ENCODE measurements around the gene ZNF433.

Gene ZNF433

DNA sequence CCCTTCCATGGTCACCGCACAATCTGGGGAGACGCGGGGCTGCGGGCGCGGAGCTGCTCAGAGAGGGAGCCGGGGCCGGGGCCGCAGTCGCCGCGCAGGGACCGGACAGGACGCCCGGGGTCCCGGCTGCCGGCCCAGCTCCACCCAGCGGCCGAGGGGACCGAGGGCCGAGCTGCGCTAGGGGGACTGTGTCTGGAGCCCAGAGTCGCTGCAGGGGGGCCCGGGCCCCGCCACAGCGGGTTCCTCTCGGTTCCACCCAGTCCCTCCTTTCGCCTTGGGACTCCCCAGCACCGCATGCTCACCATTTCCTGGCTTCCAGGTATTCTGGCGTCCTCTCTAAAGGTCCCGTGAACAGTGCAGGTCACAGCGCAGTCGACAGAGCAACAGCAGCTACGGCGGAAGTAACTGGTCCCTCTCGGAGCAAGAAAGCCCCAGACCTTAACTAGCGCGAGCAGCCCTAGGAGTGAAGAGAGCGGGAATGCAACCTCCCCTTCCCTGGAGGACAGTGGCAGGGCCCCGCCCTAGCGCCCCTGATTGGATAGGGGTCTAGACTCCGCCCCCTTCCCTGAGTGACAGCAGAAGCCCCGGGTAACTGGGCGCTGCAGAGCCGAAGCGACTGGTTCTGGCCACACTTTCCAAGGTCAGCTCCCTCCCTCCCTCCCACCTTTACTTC lies 17.2 kb upstream of the ZNF433 start, which contains the start of gene ZNF878:
ZNF878 (minus strand) TSS at position 465 of the 673 bp plus-strand sequence; CDS start at position 305, 160 bp downstream.
- H3K9ac ChIP-seq (ENCODE audit: low read length), result peak within 1 kb of the TSS; percentile 72

DNA sequence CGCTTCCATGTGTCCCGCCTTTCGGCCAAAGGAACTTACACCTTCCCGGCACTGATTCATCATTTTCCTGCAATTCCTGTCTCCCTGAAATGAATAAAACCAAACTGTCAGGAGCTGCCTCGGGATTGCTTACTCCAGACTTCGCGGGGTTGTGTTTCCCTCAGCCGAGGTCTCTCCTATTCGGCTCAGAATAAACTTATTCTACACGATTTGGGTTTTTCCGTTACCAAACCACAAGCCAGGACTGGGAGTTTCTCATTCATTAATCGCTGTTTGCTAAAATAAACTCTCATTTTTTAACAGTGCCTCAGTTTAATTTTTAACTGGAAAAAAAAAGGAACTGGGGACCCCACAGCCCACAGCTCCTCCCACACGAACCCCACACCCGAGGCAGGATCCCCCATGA lies 16.6 kb upstream of the ZNF433 start:
- no peak overlapping the region for H2BK5ac ChIP-seq (ENCODE audit: low read depth, low read length, poor library complexity, severe bottlenecking)
- no peak overlapping the region for H2AK5ac ChIP-seq (ENCODE audit: low read length, severe bottlenecking)
- H3K9ac ChIP-seq (ENCODE audit: low read length), result peak overlapping the region; percentile 72
- no peak overlapping the region for H2BK120ac ChIP-seq (ENCODE audit: low read depth, low read length)
- H2BK15ac ChIP-seq (ENCODE audit: low read depth, poor library complexity, severe bottlenecking), result no peak overlapping the region
- H3K79me1 ChIP-seq (replicated peaks; ENCODE audit: low read length, poor library complexity, severe bottlenecking), result no peaks in the 10 kb centered on the region
- H3K4me2 ChIP-seq (ENCODE audit: low read length, poor library complexity, severe bottlenecking), result peak overlapping the region; percentile 93
- H3K36me3 ChIP-seq (ENCODE audit: control insufficient read depth in 1 of 2, insufficient read depth in 2 of 2, low read depth in 1 of 2, low read length in 2 of 2), result no peaks in the 10 kb centered on the region
- H3K18ac ChIP-seq (ENCODE audit: low read depth in 1 of 2, low read length in 2 of 2), result no peak overlapping the region
- peaks cover 2% of the 10 kb centered on the region for H3K4me1 ChIP-seq (ENCODE audit: control insufficient read depth, insufficient read depth, low read depth, low read length)
- DNase-seq, result peak; percentile 34
- WGBS, result 5% methylated on average over 14 of the region's 14 CpGs
- no peak overlapping the region for H4K91ac ChIP-seq (ENCODE audit: low read length)
- H3K14ac ChIP-seq (ENCODE audit: low read length in 2 of 2), result no peak overlapping the region
- no peak overlapping the region for H2AFZ ChIP-seq (ENCODE audit: low read depth, low read length)
- H2BK12ac ChIP-seq (ENCODE audit: low read length in 2 of 2), result no peak overlapping the region
- no peak overlapping the region for H3K4ac ChIP-seq (ENCODE audit: low read depth in 1 of 2, low read length in 2 of 2)
- peaks cover 3% of the 10 kb centered on the region for H3K9me3 ChIP-seq (ENCODE audit: control insufficient read depth, low read length)
- peak overlapping the region; percentile 48 to 82 for H3K4me3 ChIP-seq (ENCODE audit: insufficient read depth in 1 of 2, low read depth in 1 of 2, low read length in 2 of 2)
- no peak overlapping the region for H3K27ac ChIP-seq (ENCODE audit: low read length, poor library complexity, severe bottlenecking)
- no peak overlapping the region for H3K23ac ChIP-seq (ENCODE audit: low read length in 2 of 2)
- peaks cover 0 to 3% of the 10 kb centered on the region in 2 experiments for H3K27me3 ChIP-seq (ENCODE audit: control insufficient read depth in 1 of 2, insufficient read depth in 1 of 2, low read length in 2 of 2)
- no peak overlapping the region for H4K8ac ChIP-seq (ENCODE audit: low read length)

More for the DNA sequence above, 17.2 kb upstream of the ZNF433 start, which contains the start of gene ZNF878:
- Histone ChIP-seq H3K23ac (ENCODE audit: low read length in 2 of 2) (no peak within 1 kb of the TSS), H3K36me3 (ENCODE audit: control insufficient read depth in 1 of 2, insufficient read depth in 2 of 2, low read depth in 1 of 2, low read length in 2 of 2) (no peaks in the 10 kb centered on the region), H3K18ac (ENCODE audit: low read depth in 1 of 2, low read length in 2 of 2) (no peak within 1 kb of the TSS), H2BK120ac (ENCODE audit: low read depth, low read length) (no peak within 1 kb of the TSS), H4K91ac (ENCODE audit: low read length) (no peak within 1 kb of the TSS), H2BK5ac (ENCODE audit: low read depth, low read length, poor library complexity, severe bottlenecking) (no peak within 1 kb of the TSS), H3K9me3 (ENCODE audit: control insufficient read depth, low read length) (peaks cover 3% of the 10 kb centered on the region), H3K4ac (ENCODE audit: low read depth in 1 of 2, low read length in 2 of 2) (no peak within 1 kb of the TSS), H2BK15ac (ENCODE audit: low read depth, poor library complexity, severe bottlenecking) (peak within 1 kb of the TSS; percentile 71), H2AK5ac (ENCODE audit: low read length, severe bottlenecking) (no peak within 1 kb of the TSS), H3K4me1 (ENCODE audit: control insufficient read depth, insufficient read depth, low read depth, low read length) (peaks cover 2% of the 10 kb centered on the region), H3K27me3 (ENCODE audit: control insufficient read depth in 1 of 2, insufficient read depth in 1 of 2, low read length in 2 of 2) (peaks cover 0 to 3% of the 10 kb centered on the region in 2 experiments), H2BK12ac (ENCODE audit: low read length in 2 of 2) (no peak within 1 kb of the TSS), H3K4me3 (ENCODE audit: insufficient read depth in 1 of 2, low read depth in 1 of 2, low read length in 2 of 2) (peak within 1 kb of the TSS; percentile 48 to 82), H3K14ac (ENCODE audit: low read length in 2 of 2) (no peak within 1 kb of the TSS), H4K8ac (ENCODE audit: low read length) (no peak within 1 kb of the TSS), H3K27ac (ENCODE audit: low read length, poor library complexity, severe bottlenecking) (peak within 1 kb of the TSS; percentile 3), H3K4me2 (ENCODE audit: low read length, poor library complexity, severe bottlenecking) (peak within 1 kb of the TSS; percentile 93), H2AFZ (ENCODE audit: low read depth, low read length) (peak within 1 kb of the TSS; percentile 85), H3K79me1 (replicated peaks; ENCODE audit: low read length, poor library complexity, severe bottlenecking) (no peaks in the 10 kb centered on the region)
- WGBS, result 0% methylated on average over 34 of the region's 46 CpGs
- DNase-seq, result peak; percentile 91

DNA sequence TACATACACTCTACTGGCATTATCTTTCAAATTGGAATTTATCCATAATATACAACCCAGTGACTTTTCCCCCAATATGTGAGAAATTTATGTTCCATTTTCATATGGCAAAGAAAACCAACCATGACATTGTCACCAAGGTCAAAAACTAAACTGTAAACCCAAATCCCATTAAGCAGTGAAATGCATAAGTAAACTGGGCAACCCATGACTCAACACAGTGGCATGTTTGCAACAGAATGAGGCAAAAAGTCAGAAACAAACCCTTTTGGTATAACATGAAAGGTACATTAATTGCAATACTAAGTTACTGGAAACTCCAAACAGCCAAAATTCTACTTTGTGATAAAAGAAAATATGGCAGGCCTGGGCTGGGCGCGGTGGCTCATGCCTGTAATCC lies 12.4 kb upstream of the ZNF433 start:
- Histone ChIP-seq H3K36me3 (ENCODE audit: control insufficient read depth in 1 of 2, insufficient read depth in 2 of 2, low read depth in 1 of 2, low read length in 2 of 2) (no peaks in the 10 kb centered on the region), H3K18ac (ENCODE audit: low read depth in 1 of 2, low read length in 2 of 2) (no peak overlapping the region), H3K23ac (ENCODE audit: low read length in 2 of 2) (no peak overlapping the region), H2BK15ac (ENCODE audit: low read depth, poor library complexity, severe bottlenecking) (no peak overlapping the region), H3K14ac (ENCODE audit: low read length in 2 of 2) (no peak overlapping the region), H2BK12ac (ENCODE audit: low read length in 2 of 2) (no peak overlapping the region), H3K9ac (ENCODE audit: low read length) (no peak overlapping the region), H3K4me2 (ENCODE audit: low read length, poor library complexity, severe bottlenecking) (no peak overlapping the region), H3K9me3 (ENCODE audit: control insufficient read depth, low read length) (peaks cover 38% of the 10 kb centered on the region), H2BK5ac (ENCODE audit: low read depth, low read length, poor library complexity, severe bottlenecking) (no peak overlapping the region), H4K8ac (ENCODE audit: low read length) (no peak overlapping the region), H3K4me1 (ENCODE audit: control insufficient read depth, insufficient read depth, low read depth, low read length) (no peaks in the 10 kb centered on the region), H2BK120ac (ENCODE audit: low read depth, low read length) (no peak overlapping the region), H3K4ac (ENCODE audit: low read depth in 1 of 2, low read length in 2 of 2) (no peak overlapping the region), H4K91ac (ENCODE audit: low read length) (no peak overlapping the region), H3K4me3 (ENCODE audit: insufficient read depth in 1 of 2, low read depth in 1 of 2, low read length in 2 of 2) (no peak overlapping the region), H2AFZ (ENCODE audit: low read depth, low read length) (no peak overlapping the region), H2AK5ac (ENCODE audit: low read length, severe bottlenecking) (no peak overlapping the region), H3K27ac (ENCODE audit: low read length, poor library complexity, severe bottlenecking) (no peak overlapping the region), H3K79me1 (replicated peaks; ENCODE audit: low read length, poor library complexity, severe bottlenecking) (no peaks in the 10 kb centered on the region), H3K27me3 (ENCODE audit: control insufficient read depth in 1 of 2, insufficient read depth in 1 of 2, low read length in 2 of 2) (no peaks in the 10 kb centered on the region)
- DNase-seq, result no peak
- WGBS, result 94% methylated on average over 2 of the region's 2 CpGs

DNA sequence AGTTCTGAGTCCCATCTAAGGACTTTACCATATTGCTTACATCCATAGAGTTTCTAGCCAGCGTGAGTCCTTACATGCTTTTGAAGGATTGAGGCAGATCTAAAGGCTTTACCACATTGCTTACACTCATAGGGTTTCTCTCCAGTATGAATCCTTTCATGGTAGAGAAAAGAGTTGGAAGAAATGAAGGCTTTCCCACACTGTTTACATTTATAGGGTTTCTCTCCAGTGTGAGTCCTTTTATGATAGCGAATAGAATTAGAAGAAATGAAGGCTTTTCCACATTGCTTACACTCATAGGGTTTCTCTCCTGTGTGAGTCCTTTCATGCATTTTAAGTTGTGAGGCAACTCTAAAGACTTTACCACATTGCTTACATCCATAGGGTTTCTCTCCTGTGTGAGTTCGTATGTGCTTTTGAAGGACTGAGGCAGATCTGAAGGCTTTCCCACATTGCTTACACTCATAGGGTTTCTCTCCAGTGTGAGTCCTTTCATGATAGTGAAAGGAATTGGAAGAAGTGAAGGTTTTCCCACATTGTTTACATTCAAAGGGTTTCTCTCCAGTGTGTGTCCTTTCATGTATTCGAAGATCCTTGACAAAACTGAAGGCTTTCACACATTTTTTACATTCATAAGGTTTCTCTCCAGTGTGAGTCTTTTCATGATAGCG lies 8.4 kb upstream of the ZNF433 start:
- no peak overlapping the region for H3K4ac ChIP-seq (ENCODE audit: low read depth in 1 of 2, low read length in 2 of 2)
- no peak overlapping the region for H3K14ac ChIP-seq (ENCODE audit: low read length in 2 of 2)
- 100% methylated on average over 4 of the region's 5 CpGs for WGBS
- no peak overlapping the region for H3K27ac ChIP-seq (ENCODE audit: low read length, poor library complexity, severe bottlenecking)
- H2BK15ac ChIP-seq (ENCODE audit: low read depth, poor library complexity, severe bottlenecking), result no peak overlapping the region
- H3K4me1 ChIP-seq (ENCODE audit: control insufficient read depth, insufficient read depth, low read depth, low read length), result no peaks in the 10 kb centered on the region
- no peaks in the 10 kb centered on the region for H3K36me3 ChIP-seq (ENCODE audit: control insufficient read depth in 1 of 2, insufficient read depth in 2 of 2, low read depth in 1 of 2, low read length in 2 of 2)
- H3K4me3 ChIP-seq (ENCODE audit: insufficient read depth in 1 of 2, low read depth in 1 of 2, low read length in 2 of 2), result peak overlapping the region in 1 of 2 experiments; percentile 45
- H2BK120ac ChIP-seq (ENCODE audit: low read depth, low read length), result no peak overlapping the region
- H3K23ac ChIP-seq (ENCODE audit: low read length in 2 of 2), result no peak overlapping the region
- no peaks in the 10 kb centered on the region for H3K79me1 ChIP-seq (replicated peaks; ENCODE audit: low read length, poor library complexity, severe bottlenecking)
- H4K91ac ChIP-seq (ENCODE audit: low read length), result no peak overlapping the region
- no peak overlapping the region for H2AK5ac ChIP-seq (ENCODE audit: low read length, severe bottlenecking)
- H2AFZ ChIP-seq (ENCODE audit: low read depth, low read length), result no peak overlapping the region
- no peaks in the 10 kb centered on the region for H3K27me3 ChIP-seq (ENCODE audit: control insufficient read depth in 1 of 2, insufficient read depth in 1 of 2, low read length in 2 of 2)
- H3K18ac ChIP-seq (ENCODE audit: low read depth in 1 of 2, low read length in 2 of 2), result no peak overlapping the region
- no peak overlapping the region for H3K4me2 ChIP-seq (ENCODE audit: low read length, poor library complexity, severe bottlenecking)
- H2BK12ac ChIP-seq (ENCODE audit: low read length in 2 of 2), result no peak overlapping the region
- no peak overlapping the region for H4K8ac ChIP-seq (ENCODE audit: low read length)
- H2BK5ac ChIP-seq (ENCODE audit: low read depth, low read length, poor library complexity, severe bottlenecking), result no peak overlapping the region
- H3K9me3 ChIP-seq (ENCODE audit: control insufficient read depth, low read length), result peaks cover 50% of the 10 kb centered on the region
- DNase-seq, result no peak
- no peak overlapping the region for H3K9ac ChIP-seq (ENCODE audit: low read length)

All from mesenchymal stem cell (in vitro differentiated cells and primary cell).